WTC11 (cell line): Measurements from ENCODE around the gene SIGLEC10.

ENCODE experiments used
- ATF1 ChIP-seq: sonication (generic); formaldehyde crosslinking; IDR thresholded peaks from 2 replicates; pipeline ENCODE4 v1.8.1; 2023; ENCODE audit warnings: mild to moderate bottlenecking, moderate library complexity, missing genetic modification reagents
- ATF2 ChIP-seq: sonication (generic); formaldehyde crosslinking; IDR thresholded peaks from 2 replicates; pipeline ENCODE4 v1.8.1; 2022; ENCODE audit warnings: low read depth, missing genetic modification reagents, borderline replicate concordance
- CREB1 ChIP-seq: sonication (generic); formaldehyde crosslinking; IDR thresholded peaks from 2 replicates; pipeline ENCODE4 v1.8.0; 2023; ENCODE audit warnings: mild to moderate bottlenecking, missing genetic modification reagents
- CTCF ChIP-seq: fragments of 200-600 bp; IDR thresholded peaks from 2 replicates; pipeline ENCODE4 v1.8.0; 2022; ENCODE audit warnings: antibody characterized with exemption
- ESRRA ChIP-seq: sonication (generic); formaldehyde crosslinking; IDR thresholded peaks from 2 replicates; pipeline ENCODE4 v1.8.1; 2022; ENCODE audit warnings: mild to moderate bottlenecking, missing genetic modification reagents, borderline replicate concordance
- FOXJ3 ChIP-seq: sonication (generic); formaldehyde crosslinking; IDR thresholded peaks from 2 replicates; pipeline ENCODE4 v1.9.0; 2021; ENCODE audit warnings: missing genetic modification reagents, mild to moderate bottlenecking, borderline replicate concordance
- FOXP1 ChIP-seq: sonication (generic); formaldehyde crosslinking; IDR thresholded peaks from 2 replicates; pipeline ENCODE4 v1.8.0; 2022; ENCODE audit warnings: missing genetic modification reagents, mild to moderate bottlenecking, moderate library complexity, borderline replicate concordance
- JAZF1 ChIP-seq: fragments of 250-450 bp; sonication (Bioruptor Pico); IDR thresholded peaks from 2 replicates; pipeline ENCODE4 v1.9.0; 2021; ENCODE audit warnings: moderate library complexity, mild to moderate bottlenecking, inconsistent platforms
- JUN ChIP-seq: sonication (generic); formaldehyde crosslinking; IDR thresholded peaks from 2 replicates; pipeline ENCODE4 v1.8.0; 2023; ENCODE audit warnings: mild to moderate bottlenecking, missing genetic modification reagents
- MAX ChIP-seq: sonication (generic); formaldehyde crosslinking; IDR thresholded peaks from 2 replicates; pipeline ENCODE4 v1.8.0; 2022; ENCODE audit warnings: mild to moderate bottlenecking, missing genetic modification reagents
- NFE2L1 ChIP-seq: sonication (generic); formaldehyde crosslinking; IDR thresholded peaks from 2 replicates; pipeline ENCODE4 v1.8.1; 2023; ENCODE audit warnings: missing genetic modification reagents
- TCF7 ChIP-seq: sonication (generic); formaldehyde crosslinking; IDR thresholded peaks from 2 replicates; pipeline ENCODE4 v1.8.0; 2022; ENCODE audit warnings: mild to moderate bottlenecking, low read depth, missing genetic modification reagents, moderate library complexity
- TEAD4 ChIP-seq: sonication (generic); formaldehyde crosslinking; IDR thresholded peaks from 2 replicates; pipeline ENCODE4 v1.8.0; 2022; ENCODE audit warnings: mild to moderate bottlenecking, missing genetic modification reagents
- ZNF121 ChIP-seq: sonication (generic); formaldehyde crosslinking; IDR thresholded peaks from 2 replicates; pipeline ENCODE4 v1.8.0; 2023; ENCODE audit warnings: missing genetic modification reagents

GRCh38 chr19:51367255-51367564 is 50.2 kb downstream of the SIGLEC10 start:
- TF ChIP-seq JUN (no peak), CTCF (no peak), FOXJ3 (CRISPR knock-in tag) (no peak), MAX (CRISPR knock-in tag) (no peak), CREB1 (CRISPR knock-in tag) (no peak), ATF2 (CRISPR knock-in tag) (no peak), FOXP1 (CRISPR knock-in tag) (no peak), NFE2L1 (no peak), ATF1 (CRISPR knock-in tag) (no peak), JAZF1 (CRISPR knock-in tag) (no peak), ZNF121 (CRISPR knock-in tag) (no peak), TEAD4 (no peak), ESRRA (no peak), TCF7 (CRISPR knock-in tag) (no peak)
